Eye (tissue), 1 donor: ENCODE data around the gene SYNGR2.
A peak's percentile ranks its signal among the peaks of the same experiment; 100 is the strongest.
"Not testable (repeated sequence)": the region's sequence is repeated elsewhere in the genome, so short reads cannot be mapped to it uniquely, and the experiment has no call there.

Source experiments
- DNase-seq: peaks from one replicate; pipeline ENCODE4 v3.0.0-alpha.2; 2015

SYNGR2 gene

DNA sequence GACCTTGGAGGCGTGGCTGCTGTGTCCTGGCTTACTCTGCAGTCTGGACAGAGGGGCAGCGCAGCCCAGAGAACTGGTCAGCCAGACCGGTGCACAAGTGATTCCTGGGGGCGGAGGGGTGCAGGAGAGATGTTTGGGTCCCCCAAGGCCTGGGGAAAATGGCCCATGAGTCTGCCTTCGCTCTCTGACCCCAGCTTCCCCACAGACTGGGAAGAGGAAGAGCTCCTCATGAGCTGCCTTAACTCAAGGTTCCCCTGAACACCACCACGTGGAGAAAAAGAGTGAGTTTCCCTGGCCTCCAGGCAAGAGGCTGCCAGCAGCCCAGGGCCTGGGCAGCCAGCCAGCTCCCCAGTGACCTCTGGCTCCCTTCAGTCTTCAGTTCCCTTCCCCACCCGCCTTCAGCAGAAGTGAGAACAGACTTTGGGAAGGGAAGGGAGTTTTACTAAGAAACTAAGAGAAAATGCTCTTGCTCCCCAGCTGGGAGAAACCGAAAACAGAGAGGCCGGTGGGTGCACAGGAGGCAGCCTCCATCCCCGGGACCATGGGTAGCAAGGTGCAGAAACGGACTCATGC, 24.1 kb upstream of the SYNGR2 start:
- peak; percentile 66 for DNase-seq

- DNase-seq: no peak
Measured at GRCh38 chr17:78144736-78145641, 23.4 kb upstream of the SYNGR2 start.

GRCh38 chr17:78146471-78146869, 21.9 kb upstream of the SYNGR2 start:
- no peak for DNase-seq

- DNase-seq: no peak
Measured at GRCh38 chr17:78146881-78147280, 21.5 kb upstream of the SYNGR2 start.

- DNase-seq: no peak
Measured at GRCh38 chr17:78147315-78147998, 20.9 kb upstream of the SYNGR2 start.

- DNase-seq: no peak
Measured at GRCh38 chr17:78148286-78149016, 19.9 kb upstream of the SYNGR2 start.

DNA sequence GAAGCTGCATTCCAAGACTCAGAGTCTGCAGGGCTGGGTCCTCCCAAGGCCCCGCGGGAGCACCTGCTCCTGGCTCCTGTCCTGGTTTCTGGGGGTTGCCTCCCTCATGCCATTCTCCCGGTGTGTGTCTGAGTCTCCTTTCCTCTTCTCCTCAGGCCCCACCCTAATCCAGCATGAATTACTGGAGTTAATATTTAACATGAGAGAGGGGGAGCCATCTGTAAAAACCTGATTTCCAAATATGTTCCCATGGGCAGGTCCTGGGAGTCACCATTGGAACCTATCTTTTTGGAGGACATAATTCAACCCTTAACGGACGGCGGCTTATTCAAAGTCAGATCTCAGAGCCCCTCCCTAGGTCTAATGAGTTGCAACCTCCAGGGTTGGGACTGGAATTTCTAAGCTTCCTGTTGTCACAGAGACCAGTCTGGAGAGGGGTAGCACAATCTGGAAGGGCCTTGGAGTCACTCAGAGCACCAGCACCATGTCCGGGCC, 16.8 kb upstream of the SYNGR2 start:
- no peak for DNase-seq

DNA sequence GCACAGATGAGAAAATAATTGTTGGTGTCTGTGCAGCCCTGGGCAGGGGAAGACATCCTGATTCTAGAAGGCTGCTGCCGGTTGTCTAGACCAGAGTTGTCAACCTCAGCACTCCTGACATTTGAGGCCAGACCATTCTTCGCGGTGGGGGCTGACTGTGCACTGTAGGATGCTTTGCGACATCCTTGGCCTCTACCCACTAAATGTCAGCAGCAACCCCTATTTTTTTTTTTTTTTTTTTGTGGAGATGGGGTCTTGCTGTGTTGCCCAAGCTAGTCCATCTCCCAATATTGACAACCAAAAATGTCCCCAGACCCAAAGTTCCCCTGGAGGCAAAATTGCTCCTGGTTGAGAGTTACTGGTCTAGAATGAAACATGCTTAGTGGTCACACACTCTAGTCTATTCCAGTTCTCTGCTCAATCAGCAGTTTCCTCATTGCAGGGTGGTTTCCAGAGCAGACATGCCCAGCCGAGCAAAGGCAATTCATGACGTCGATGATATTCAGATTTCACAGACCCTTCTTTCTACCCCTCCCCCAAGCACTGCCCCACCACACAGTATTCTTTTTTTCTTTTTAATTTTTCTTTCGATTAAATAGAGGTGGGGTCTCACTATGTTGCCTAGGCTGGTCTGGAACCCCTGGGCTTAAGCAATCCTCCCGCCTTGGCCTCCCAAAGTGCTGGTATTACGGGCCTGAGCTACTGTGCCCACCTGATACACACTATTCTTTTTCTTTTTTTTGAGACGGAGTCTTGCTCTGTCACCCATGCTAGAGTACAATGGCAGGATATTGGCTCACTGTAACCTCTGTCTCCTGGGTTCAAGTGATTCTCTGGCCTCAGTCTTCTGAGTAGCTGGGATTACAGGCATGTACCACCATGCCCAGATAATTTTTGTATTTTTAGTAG, 13.2 kb upstream of the SYNGR2 start:
- DNase-seq: no peak

GRCh38 chr17:78159575-78160158, 8.7 kb upstream of the SYNGR2 start:
- DNase-seq: no peak

GRCh38 chr17:78163881-78164747, 4.3 kb upstream of the SYNGR2 start:
- no peak for DNase-seq

DNA sequence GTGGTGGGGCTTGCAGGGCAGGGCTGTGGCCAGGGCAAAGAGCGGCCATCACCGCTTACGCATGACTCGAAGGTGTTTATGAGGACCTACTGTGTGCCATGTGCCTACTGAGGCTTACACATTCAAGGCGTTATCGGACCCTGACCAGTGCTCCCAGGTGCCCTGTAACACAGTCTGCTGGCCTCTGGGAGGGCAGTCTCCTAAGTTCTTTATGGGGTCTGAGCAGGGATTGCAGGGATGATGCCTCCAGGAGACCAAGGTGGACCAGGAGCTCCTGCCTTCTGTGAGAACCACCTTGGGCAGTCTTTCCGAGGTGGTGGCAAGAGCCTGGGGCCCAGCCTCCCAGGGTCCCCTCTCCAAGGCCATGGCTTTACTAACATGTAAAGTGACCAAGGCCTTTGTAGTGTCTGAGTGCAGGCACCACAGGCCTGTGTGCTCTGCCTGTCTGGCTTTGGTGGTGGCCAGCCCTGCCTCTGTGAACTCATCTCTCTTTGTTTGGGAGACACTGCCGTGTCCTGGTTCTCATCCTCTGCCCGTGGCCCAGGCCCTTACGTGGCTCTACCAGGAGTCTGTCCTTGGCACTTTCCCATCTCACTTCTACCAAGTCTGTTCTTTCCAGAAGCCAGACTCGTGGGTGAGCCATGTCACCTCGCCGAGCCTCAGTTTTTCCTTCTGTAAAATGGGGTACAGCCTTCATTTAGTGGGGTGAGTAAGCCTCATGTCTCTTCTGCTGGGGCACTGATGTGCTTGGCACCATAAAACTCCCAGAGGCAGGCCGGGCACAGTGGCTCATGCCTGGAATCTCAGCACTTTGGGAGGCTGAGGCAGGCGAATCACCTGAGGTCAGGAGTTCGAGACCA, 3.4 kb upstream of the SYNGR2 start:
- DNase-seq: no peak

DNA sequence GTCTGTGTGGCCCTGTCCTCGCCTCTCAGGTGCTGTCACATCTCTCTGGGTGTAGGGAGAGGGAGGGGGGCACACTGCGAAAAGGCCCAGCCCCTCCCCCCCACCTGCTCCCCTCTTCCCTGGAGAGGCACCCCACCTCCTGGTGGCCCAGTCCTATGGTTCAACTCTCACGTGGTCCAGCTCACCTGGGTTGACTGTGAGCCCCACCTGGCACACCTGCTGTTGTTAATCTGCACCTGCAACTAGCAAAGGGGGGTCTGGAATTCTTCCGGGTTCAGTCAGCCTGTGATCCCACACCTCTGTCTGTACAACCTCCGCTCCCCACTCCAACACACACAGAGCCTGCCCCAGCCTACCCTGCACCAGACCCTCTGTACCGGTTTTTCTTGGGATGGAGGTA, 2.0 kb upstream of the SYNGR2 start:
- DNase-seq: no peak

DNA sequence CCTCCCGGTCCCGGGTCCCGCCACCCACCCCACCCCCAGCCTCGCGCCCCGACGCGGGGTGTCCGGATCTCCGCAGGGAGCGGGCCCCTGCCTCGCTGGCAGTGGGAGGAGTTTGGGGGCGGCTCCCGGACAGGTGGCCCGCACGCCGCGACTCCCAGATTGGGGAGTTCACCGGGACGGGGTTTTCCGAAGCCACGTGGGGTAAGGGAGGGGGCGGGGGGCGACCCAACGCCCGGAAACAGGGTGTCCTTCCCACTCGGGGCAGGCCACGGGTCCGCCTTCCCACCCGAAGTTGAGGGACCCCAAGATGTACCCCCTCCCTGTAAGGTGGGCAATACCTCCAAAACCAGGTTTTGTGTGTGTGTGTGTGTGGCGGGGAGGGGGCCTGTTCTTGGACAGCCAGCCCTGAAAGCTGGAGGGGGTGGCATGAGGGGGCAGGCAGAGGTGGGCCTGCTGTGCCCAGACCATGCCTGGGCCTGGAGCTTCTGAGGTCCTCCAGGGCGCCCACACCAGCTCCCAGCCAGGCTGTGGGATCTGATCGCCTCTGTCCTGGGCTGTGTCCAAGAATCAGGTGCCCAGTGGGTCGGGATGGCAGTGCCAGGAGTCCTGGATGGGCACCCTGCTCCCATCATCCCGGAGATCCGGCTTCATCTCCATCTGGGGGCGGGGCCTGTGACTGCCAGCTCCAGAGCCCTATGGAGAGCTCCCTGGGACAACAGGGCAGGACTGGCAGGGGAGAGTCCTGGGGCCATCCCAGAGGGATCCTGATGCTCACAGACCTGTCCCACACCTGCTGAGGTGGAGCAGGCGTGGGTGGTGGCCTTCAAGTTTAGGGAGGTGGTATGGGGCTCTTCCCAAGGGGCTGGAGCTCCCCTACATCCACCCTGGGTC, 767 bp downstream of the SYNGR2 start:
- DNase-seq: peak; percentile 36

DNA sequence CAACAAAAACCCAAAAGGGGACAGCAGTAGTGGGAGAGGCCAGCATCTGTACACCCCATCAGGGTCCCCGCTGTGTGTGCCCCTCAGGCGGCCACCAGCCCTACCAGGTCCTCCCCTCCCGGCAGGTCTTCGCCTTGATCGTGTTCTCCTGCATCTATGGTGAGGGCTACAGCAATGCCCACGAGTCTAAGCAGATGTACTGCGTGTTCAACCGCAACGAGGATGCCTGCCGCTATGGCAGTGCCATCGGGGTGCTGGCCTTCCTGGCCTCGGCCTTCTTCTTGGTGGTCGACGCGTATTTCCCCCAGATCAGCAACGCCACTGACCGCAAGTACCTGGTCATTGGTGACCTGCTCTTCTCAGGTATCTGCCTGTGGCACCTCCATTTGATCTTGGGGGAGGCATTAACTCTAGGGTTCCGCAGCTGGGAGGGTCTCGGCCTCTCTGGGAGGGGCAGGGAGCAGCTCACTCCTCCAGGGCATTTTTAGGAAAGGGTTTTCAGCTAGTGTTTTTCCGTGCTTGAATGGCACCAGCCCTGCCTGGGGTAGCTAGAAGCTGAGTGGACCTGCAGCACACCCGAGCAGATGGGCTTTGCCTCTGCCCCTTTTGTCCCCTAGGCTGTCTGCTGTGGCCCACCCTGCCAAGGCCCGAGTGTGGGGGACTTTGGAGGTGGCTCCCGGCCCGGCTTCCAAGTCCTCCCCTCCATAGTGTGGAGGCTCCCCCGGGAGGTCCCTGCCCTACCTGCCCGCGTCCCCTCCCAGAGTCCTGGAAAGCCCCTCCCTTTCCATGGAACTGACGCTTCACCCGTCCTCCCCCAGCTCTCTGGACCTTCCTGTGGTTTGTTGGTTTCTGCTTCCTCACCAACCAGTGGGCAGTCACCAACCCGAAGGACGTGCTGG, 2.6 kb downstream of the SYNGR2 start:
- no peak for DNase-seq

- DNase-seq: not testable (repeated sequence)
Measured at GRCh38 chr17:78171591-78172248, 3.3 kb downstream of the SYNGR2 start.

DNA sequence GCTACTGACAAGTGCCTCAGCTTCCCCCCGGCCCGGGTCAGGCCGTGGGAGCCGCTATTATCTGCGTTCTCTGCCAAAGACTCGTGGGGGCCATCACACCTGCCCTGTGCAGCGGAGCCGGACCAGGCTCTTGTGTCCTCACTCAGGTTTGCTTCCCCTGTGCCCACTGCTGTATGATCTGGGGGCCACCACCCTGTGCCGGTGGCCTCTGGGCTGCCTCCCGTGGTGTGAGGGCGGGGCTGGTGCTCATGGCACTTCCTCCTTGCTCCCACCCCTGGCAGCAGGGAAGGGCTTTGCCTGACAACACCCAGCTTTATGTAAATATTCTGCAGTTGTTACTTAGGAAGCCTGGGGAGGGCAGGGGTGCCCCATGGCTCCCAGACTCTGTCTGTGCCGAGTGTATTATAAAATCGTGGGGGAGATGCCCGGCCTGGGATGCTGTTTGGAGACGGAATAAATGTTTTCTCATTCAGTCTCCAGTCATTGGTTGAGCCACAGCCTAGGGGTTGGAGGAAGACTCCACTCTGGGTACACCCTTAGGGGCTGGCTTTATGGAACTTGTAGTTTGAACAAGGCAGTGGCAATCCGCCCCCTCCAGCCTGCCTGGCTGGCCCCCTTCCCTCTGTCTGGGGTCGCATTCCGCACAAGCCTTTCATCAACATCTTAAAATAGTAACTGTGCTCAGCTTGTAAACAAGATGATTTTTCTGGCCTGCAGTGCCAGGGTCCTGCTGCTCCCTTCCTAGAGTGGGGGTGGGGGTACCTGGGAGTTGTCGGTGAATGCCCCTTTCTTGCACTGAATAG, 4.1 kb downstream of the SYNGR2 start:
- DNase-seq: no peak
